Keratinocyte (primary cell): ENCODE measurements around the gene TPD52L2. TPM values are rescaled to one million over a fixed set of nuclear protein-coding genes. Genes with fewer than 3 reads are reported as not detected.

Source experiments
- DNase-seq: peaks from one replicate; pipeline ENCODE4 v3.0.0-alpha.2; 2011; ENCODE audit warnings: low read depth, missing footprints, low spot score
- FAIRE-seq: peaks from 2 replicates; lab custom pipeline; 2011; peaks lifted over from hg19 to GRCh38; lab: Jason Lieb, UNC
- H2AFZ ChIP-seq: 2 replicates; pipeline ENCODE4 v1.6.0; 2012; ENCODE audit warnings: low read length, control low read depth, inconsistent platforms; ENCODE audit not compliant: control insufficient read depth
- H3K27ac ChIP-seq: 2 replicates; pipeline ENCODE4 v1.5.1; 2011; ENCODE audit warnings: low read length; ENCODE audit not compliant: control insufficient read depth, insufficient read depth
- H3K27me3 ChIP-seq: 3 replicates; pipeline ENCODE4 v1.6.0; 2011; ENCODE audit warnings: low read length; ENCODE audit not compliant: control insufficient read depth, insufficient read depth; ENCODE audit errors: extremely low read depth
- H3K36me3 ChIP-seq, 2 experiments: 2 replicates in 1 of 2; 3 replicates in 1 of 2; pipeline ENCODE4 v1.5.1; 2011; ENCODE audit warnings: low read length in 2 of 2, mild to moderate bottlenecking in 1 of 2; ENCODE audit not compliant: control insufficient read depth in 2 of 2, insufficient read depth in 2 of 2; ENCODE audit errors: extremely low read depth in 1 of 2
- H3K4me1 ChIP-seq: 3 replicates; pipeline ENCODE4 v1.5.1; 2011; ENCODE audit warnings: low read length; ENCODE audit not compliant: control insufficient read depth, insufficient read depth; ENCODE audit errors: extremely low read depth
- H3K4me2 ChIP-seq: 3 replicates; pipeline ENCODE4 v1.6.0; 2011; ENCODE audit warnings: low read depth, low read length; ENCODE audit not compliant: control insufficient read depth, insufficient read depth; ENCODE audit errors: extremely low read depth
- H3K4me3 ChIP-seq, 3 experiments: fragments of 200-600 bp in 1 of 3; sonication (generic) in 1 of 3; 2 replicates in 2 of 3; 3 replicates in 1 of 3; pipeline ENCODE4 v1.5.1; 2011 to 2016; ENCODE audit warnings: low read length in 3 of 3, mild to moderate bottlenecking in 3 of 3, control low read depth in 2 of 3, inconsistent platforms in 1 of 3, low read depth in 1 of 3, mixed read lengths in 1 of 3, mixed run types in 1 of 3, moderate library complexity in 1 of 3; ENCODE audit not compliant: control insufficient read depth in 2 of 3, insufficient read depth in 2 of 3; ENCODE audit errors: extremely low read depth in 1 of 3
- H3K79me2 ChIP-seq: 2 replicates; pipeline ENCODE4 v1.6.0; 2012; ENCODE audit warnings: low read length; ENCODE audit not compliant: control insufficient read depth, insufficient read depth
- H3K9ac ChIP-seq: 3 replicates; pipeline ENCODE4 v1.6.0; 2011; ENCODE audit warnings: low read length; ENCODE audit not compliant: control insufficient read depth, insufficient read depth; ENCODE audit errors: extremely low read depth
- H3K9me1 ChIP-seq: 3 replicates; pipeline ENCODE4 v1.6.0; 2011; ENCODE audit warnings: low read length; ENCODE audit not compliant: control insufficient read depth, insufficient read depth; ENCODE audit errors: extremely low read depth
- H3K9me3 ChIP-seq: 2 replicates; pipeline ENCODE4 v1.5.1; 2012; ENCODE audit warnings: low read depth, low read length; ENCODE audit not compliant: control insufficient read depth
- H4K20me1 ChIP-seq: 3 replicates; pipeline ENCODE4 v1.6.0; 2011; ENCODE audit warnings: low read length; ENCODE audit not compliant: control insufficient read depth, insufficient read depth; ENCODE audit errors: extremely low read depth
- EZH2 ChIP-seq: IDR thresholded peaks from one replicate; pipeline ENCODE4 v1.6.1; 2012; ENCODE audit warnings: inconsistent platforms, mild to moderate bottlenecking, low read length, moderate library complexity
- dilution Hi-C: fragments of 300-500 bp; cut with MboI; formaldehyde crosslinking; loops from one replicate; pipeline ENCODE4 v1.7.0; 2020; ENCODE audit warnings: low sequenced_read_pairs; ENCODE audit not compliant: extremely low pct_ligation_motif_present
- polyA plus RNA-seq, 5 experiments: library from polyadenylated mRNA; depleted of rRNA in 3 of 5; stranded (reverse) in 3 of 5; stranded (forward) in 1 of 5; unstranded in 1 of 5; fragments of >200 nt; gene quantifications; 1 replicate in 1 of 5; 2 replicates in 3 of 5; 3 replicates in 1 of 5; pipeline versions ENCODE4 v1.2.1 to v1.2.3, GENCODE V29; 2011 to 2012; ENCODE audit warnings: missing spikeins in 2 of 5, low read depth in 1 of 5, low replicate concordance in 1 of 5
- TF ChIP-seq, protein P1 (sequence below), 3 experiments: IDR thresholded peaks in 1 of 3; conservative IDR thresholded peaks in 1 of 3; optimal IDR thresholded peaks in 1 of 3; 2 replicates in 2 of 3; 3 replicates in 1 of 3; pipeline versions ENCODE3 to v1.5.1; 2011; ENCODE audit warnings: low read length in 3 of 3, mild to moderate bottlenecking in 3 of 3, moderate library complexity in 2 of 3, control low read depth in 1 of 3, inconsistent platforms in 1 of 3; ENCODE audit not compliant: insufficient read depth in 2 of 3; ENCODE audit errors: extremely low read depth in 1 of 3

The TPD52L2 gene
- polyA plus RNA-seq, 1 donor (not counting 4 experiments of a cell fraction or from before 2014, with no cell fraction given): 177 TPM

GRCh38 chr20:63919130-63919529 is 54.1 kb downstream of the TPD52L2 start:
- H2AFZ ChIP-seq: no peak overlapping the region
- peaks cover 3% of the 10 kb centered on the region for H4K20me1 ChIP-seq
- H3K27me3 ChIP-seq: no peaks in the 10 kb centered on the region
- H3K79me2 ChIP-seq: peaks cover 88% of the 10 kb centered on the region
- FAIRE-seq (no peak), DNase-seq (no peak)
- no peak overlapping the region for H3K4me3 ChIP-seq
- no peak overlapping the region for H3K27ac ChIP-seq
- peaks cover 12 to 14% of the 10 kb centered on the region in 2 experiments for H3K36me3 ChIP-seq
- no peaks in the 10 kb centered on the region for H3K4me1 ChIP-seq
- no peaks in the 10 kb centered on the region for H3K9me3 ChIP-seq
- no peak overlapping the region for H3K4me2 ChIP-seq
- dilution Hi-C loops: no loop called here
- TF ChIP-seq, protein P1, sequence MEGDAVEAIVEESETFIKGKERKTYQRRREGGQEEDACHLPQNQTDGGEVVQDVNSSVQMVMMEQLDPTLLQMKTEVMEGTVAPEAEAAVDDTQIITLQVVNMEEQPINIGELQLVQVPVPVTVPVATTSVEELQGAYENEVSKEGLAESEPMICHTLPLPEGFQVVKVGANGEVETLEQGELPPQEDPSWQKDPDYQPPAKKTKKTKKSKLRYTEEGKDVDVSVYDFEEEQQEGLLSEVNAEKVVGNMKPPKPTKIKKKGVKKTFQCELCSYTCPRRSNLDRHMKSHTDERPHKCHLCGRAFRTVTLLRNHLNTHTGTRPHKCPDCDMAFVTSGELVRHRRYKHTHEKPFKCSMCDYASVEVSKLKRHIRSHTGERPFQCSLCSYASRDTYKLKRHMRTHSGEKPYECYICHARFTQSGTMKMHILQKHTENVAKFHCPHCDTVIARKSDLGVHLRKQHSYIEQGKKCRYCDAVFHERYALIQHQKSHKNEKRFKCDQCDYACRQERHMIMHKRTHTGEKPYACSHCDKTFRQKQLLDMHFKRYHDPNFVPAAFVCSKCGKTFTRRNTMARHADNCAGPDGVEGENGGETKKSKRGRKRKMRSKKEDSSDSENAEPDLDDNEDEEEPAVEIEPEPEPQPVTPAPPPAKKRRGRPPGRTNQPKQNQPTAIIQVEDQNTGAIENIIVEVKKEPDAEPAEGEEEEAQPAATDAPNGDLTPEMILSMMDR (optimal IDR thresholded peaks at IDR 0.05 in 1 of 3, IDR thresholded peaks at IDR 0.05 in 1 of 3, conservative IDR thresholded peaks at IDR 0.05 in 1 of 3; ENCODE audit: extremely low read depth in 1 of 3, insufficient read depth in 2 of 3, low read length in 3 of 3): no peak
- TF ChIP-seq EZH2: no peak
- no peaks in the 10 kb centered on the region for H3K9me1 ChIP-seq
- H3K9ac ChIP-seq: no peak overlapping the region

DNA sequence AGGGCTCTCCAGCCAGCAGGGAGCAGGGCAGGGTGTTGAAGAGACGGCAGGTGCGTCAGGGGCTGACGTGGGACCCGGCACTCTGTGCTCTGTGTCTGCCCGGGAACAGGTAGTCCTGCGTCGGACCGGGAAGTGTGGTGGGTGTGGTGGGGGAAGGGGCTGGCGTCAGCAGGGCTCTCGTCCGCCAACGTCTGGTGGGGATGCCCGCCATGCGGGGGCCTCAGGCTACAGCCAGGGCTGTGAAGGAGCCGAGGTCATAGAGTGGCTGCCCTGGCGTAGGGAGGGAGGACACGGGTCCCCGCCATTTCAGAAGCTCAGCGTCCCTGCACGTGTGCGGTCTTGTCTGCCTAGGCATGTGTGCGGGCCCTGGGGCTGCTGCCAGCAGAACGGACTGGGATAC is 55.2 kb downstream of the TPD52L2 start:
- Histone ChIP-seq H3K9me3 (no peaks in the 10 kb centered on the region), H4K20me1 (peaks cover 3% of the 10 kb centered on the region), H2AFZ (no peak overlapping the region), H3K4me1 (no peaks in the 10 kb centered on the region), H3K4me3 (no peak overlapping the region), H3K27me3 (no peaks in the 10 kb centered on the region), H3K9ac (no peak overlapping the region), H3K4me2 (no peak overlapping the region), H3K36me3 (peaks cover 10 to 12% of the 10 kb centered on the region in 2 experiments), H3K9me1 (no peaks in the 10 kb centered on the region), H3K79me2 (peaks cover 88% of the 10 kb centered on the region), H3K27ac (no peak overlapping the region)
- DNase-seq (no peak), FAIRE-seq (no peak)
- dilution Hi-C loops: no loop called here
- TF ChIP-seq, protein P1 (optimal IDR thresholded peaks at IDR 0.05 in 1 of 3, IDR thresholded peaks at IDR 0.05 in 1 of 3, conservative IDR thresholded peaks at IDR 0.05 in 1 of 3; ENCODE audit: extremely low read depth in 1 of 3, insufficient read depth in 2 of 3, low read length in 3 of 3): no peak
